ENCODE data around the gene PCDH19. TPM values are rescaled to one million over a fixed set of nuclear protein-coding genes. Genes with fewer than 3 reads are reported as not detected.

The PCDH19 gene
- total RNA-seq, 4 donors from 2014 or later, result 0.37 to 1.4 (median 0.60) TPM

- Histone ChIP-seq H3K9me3 (no peaks in the 10 kb centered on the region), H3K4me1 (no peaks in the 10 kb centered on the region), H3K4me3 (no peak overlapping the region), H3K27me3 (no peaks in the 10 kb centered on the region), H3K36me3 (no peaks in the 10 kb centered on the region), H3K27ac (no peak overlapping the region)
- in situ Hi-C loops (cut with MboI; ENCODE audit: low pct_ligation_motif_present in 1 of 4, low pct_unique_long_range_greater_than_20kb in 1 of 4, low sequenced_read_pairs in 3 of 4) (no loop called here), intact Hi-C loops (cut with DNase I; ENCODE audit: low total_unique reads) (no loop called here)
- DNase-seq, result no peak
- TF ChIP-seq POLR2AphosphoS5 (IDR thresholded peaks at IDR 0.05) (no peak), CTCF (IDR thresholded peaks at IDR 0.05) (no peak), EP300 (IDR thresholded peaks at IDR 0.05; ENCODE audit: low read depth) (no peak)
- 63 to 80% methylated on average over 2 of the region's 2 CpGs for WGBS, 2 donors (ENCODE audit: low coverage in 1 of 2)
These were observed 110.5 kb downstream of the PCDH19 start for GRCh38 chrX:100299559-100299958.

- Histone ChIP-seq H3K27ac (no peak overlapping the region), H3K36me3 (no peaks in the 10 kb centered on the region), H3K9me3 (no peaks in the 10 kb centered on the region), H3K4me3 (no peak overlapping the region), H3K27me3 (no peaks in the 10 kb centered on the region), H3K4me1 (no peaks in the 10 kb centered on the region)
- TF ChIP-seq POLR2A (IDR thresholded peaks at IDR 0.05) (no peak), CTCF (IDR thresholded peaks at IDR 0.05) (no peak), EP300 (IDR thresholded peaks at IDR 0.05; ENCODE audit: low read depth) (no peak), POLR2AphosphoS5 (IDR thresholded peaks at IDR 0.05) (no peak)
- in situ Hi-C loops (cut with MboI; ENCODE audit: low pct_ligation_motif_present in 1 of 4, low pct_unique_long_range_greater_than_20kb in 1 of 4, low sequenced_read_pairs in 3 of 4), result no loop called here
- WGBS, 2 donors (ENCODE audit: low coverage in 1 of 2), result 82 to 87% methylated on average over 1 of the region's 1 CpG
- intact Hi-C loops (cut with DNase I; ENCODE audit: low total_unique reads), result no loop called here
- DNase-seq, result no peak
These were observed 112.3 kb downstream of the PCDH19 start for GRCh38 chrX:100297728-100298127.

- H3K27ac ChIP-seq, result no peak overlapping the region
- TF ChIP-seq EP300 (IDR thresholded peaks at IDR 0.05; ENCODE audit: low read depth), result no peak
- TF ChIP-seq POLR2A (IDR thresholded peaks at IDR 0.05), result no peak
- H3K4me3 ChIP-seq, result no peak overlapping the region
- WGBS, 2 donors (ENCODE audit: low coverage in 1 of 2), result 72 to 89% methylated on average over 2 to 21 of the region's 21 CpGs
- intact Hi-C loops (cut with DNase I; ENCODE audit: low total_unique reads), result no loop called here
- H3K27me3 ChIP-seq, result no peaks in the 10 kb centered on the region
- in situ Hi-C loops (cut with MboI; ENCODE audit: low pct_ligation_motif_present in 1 of 4, low pct_unique_long_range_greater_than_20kb in 1 of 4, low sequenced_read_pairs in 3 of 4), result no loop called here
- no peaks in the 10 kb centered on the region for H3K36me3 ChIP-seq
- H3K9me3 ChIP-seq, result no peaks in the 10 kb centered on the region
- no peaks in the 10 kb centered on the region for H3K4me1 ChIP-seq
- DNase-seq, result no peak
These were observed 113.8 kb downstream of the PCDH19 start for GRCh38 chrX:100296183-100296753.

GRCh38 chrX:100294965-100295364, 115.1 kb downstream of the PCDH19 start:
- in situ Hi-C loops (cut with MboI; ENCODE audit: low pct_ligation_motif_present in 1 of 4, low pct_unique_long_range_greater_than_20kb in 1 of 4, low sequenced_read_pairs in 3 of 4) (no loop called here), intact Hi-C loops (cut with DNase I; ENCODE audit: low total_unique reads) (no loop called here)
- no peak for DNase-seq
- 59 to 83% methylated on average over 4 of the region's 4 CpGs for WGBS, 2 donors (ENCODE audit: low coverage in 1 of 2)
- no peak overlapping the region for H3K4me3 ChIP-seq
- H3K27ac ChIP-seq, result no peak overlapping the region
- TF ChIP-seq EP300 (IDR thresholded peaks at IDR 0.05; ENCODE audit: low read depth), result no peak
- H3K4me1 ChIP-seq, result no peaks in the 10 kb centered on the region
- H3K27me3 ChIP-seq, result no peaks in the 10 kb centered on the region
- H3K9me3 ChIP-seq, result no peaks in the 10 kb centered on the region
- H3K36me3 ChIP-seq, result no peaks in the 10 kb centered on the region

GRCh38 chrX:100289066-100289558, 121.0 kb downstream of the PCDH19 start:
- Histone ChIP-seq H3K4me3 (no peak overlapping the region), H3K4me1 (no peaks in the 10 kb centered on the region), H3K9me3 (no peaks in the 10 kb centered on the region), H3K27me3 (no peaks in the 10 kb centered on the region), H3K27ac (no peak overlapping the region), H3K36me3 (no peaks in the 10 kb centered on the region)
- TF ChIP-seq EP300 (IDR thresholded peaks at IDR 0.05; ENCODE audit: low read depth) (no peak), CTCF (IDR thresholded peaks at IDR 0.05) (no peak), POLR2A (IDR thresholded peaks at IDR 0.05) (no peak), POLR2AphosphoS5 (IDR thresholded peaks at IDR 0.05) (no peak)
- in situ Hi-C loops (cut with MboI; ENCODE audit: low pct_ligation_motif_present in 1 of 4, low pct_unique_long_range_greater_than_20kb in 1 of 4, low sequenced_read_pairs in 3 of 4), result no loop called here
- no peak for DNase-seq
- intact Hi-C loops (cut with DNase I; ENCODE audit: low total_unique reads), result no loop called here
